Measurements from ENCODE around the gene EDRF1.

The EDRF1 gene

DNA sequence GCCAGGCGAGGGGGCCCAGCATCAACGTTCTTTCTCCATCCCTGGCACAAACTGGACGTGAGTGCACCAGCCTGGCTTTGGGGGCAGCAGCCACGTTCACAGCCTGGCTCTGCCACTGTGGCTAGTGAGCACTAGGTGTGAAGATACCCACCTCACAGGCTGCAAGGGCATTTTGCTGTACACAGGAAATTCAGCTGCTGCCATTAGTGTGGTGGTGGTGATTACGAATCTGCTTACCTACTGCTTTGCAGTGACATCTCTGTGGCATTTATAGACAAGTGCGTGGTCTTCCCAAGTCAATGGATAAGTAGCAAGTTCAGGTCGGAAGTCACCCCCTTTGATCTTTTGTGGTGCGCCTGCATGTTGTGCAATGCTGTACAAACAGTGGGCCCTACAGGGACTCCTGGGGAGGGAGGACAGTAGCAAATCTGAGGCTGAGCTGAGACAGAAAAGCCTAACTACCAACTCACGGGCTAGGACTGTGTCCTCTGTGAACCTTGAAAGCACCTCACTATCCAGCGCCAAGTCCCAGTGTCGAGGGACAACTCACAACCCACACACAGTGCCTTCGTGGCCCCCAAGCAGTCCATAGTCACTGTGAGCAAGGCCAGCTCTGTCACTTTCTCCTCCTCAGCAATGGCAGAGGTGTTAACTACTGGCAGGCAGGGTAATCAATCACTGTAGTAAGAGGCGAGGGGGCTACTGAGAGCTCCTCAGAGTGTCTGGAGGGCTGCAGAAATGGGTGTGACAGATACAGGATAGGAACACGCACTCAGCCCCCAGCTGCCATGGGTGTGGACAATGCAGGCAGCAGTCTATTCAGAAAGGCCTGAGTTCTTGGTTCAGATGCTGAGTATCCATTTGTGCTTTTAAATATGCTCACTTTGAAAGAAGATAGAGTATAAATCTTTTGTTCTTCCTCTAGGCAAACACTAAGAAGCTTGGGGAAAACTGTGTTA lies 73.1 kb downstream of the EDRF1 start:
- no peak for DNase-seq (ENCODE audit: low read depth)

- no peak for DNase-seq (ENCODE audit: low read depth)
Measured at GRCh38 chr10:125795128-125795527, 75.6 kb downstream of the EDRF1 start.

DNA sequence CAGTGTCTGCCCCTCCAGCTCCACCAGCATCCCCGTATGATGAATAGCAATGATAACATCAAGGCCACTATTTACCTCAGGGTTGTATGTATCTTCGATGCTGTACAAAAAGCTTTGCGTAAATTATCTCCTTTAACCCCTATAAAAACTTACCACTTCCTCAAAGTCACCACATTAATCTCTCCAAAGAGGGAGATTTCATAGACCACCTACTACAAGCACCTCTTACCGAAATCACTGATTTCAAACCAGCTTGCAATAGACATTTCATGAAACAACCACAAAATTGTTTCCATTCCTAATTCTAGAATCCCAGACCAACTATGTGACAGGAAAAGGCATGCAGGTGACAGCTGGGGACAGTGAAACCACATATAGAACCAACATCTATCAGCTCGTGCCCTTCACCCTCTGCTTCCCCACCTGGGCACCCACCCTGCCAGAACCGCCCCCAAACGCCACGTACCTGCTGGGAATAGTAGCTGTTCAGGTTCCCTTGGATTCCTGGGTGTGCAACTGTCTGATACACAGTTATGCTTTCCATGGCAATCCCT lies 76.2 kb downstream of the EDRF1 start:
- no peak for DNase-seq (ENCODE audit: low read depth)

DNA sequence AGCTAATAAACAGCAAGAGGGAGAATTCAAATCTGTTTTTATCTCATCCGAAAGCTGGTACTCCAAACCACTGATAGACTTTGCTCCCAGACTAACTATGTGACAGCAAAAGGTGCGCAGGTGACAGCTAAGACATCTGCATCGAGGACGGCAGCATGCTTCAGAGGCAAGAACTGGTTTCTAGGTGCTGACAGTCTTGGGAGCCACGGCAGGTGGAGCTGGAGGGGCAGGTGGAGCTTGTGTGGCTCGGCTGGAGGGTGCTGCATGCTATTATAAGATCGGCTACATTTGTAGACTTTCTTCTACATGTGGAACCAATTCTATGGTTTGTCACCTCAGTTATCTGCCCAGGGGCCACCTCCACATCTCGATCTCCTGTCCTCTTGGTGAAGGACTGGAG lies 77.9 kb downstream of the EDRF1 start:
- no peak for DNase-seq (ENCODE audit: low read depth)

DNA sequence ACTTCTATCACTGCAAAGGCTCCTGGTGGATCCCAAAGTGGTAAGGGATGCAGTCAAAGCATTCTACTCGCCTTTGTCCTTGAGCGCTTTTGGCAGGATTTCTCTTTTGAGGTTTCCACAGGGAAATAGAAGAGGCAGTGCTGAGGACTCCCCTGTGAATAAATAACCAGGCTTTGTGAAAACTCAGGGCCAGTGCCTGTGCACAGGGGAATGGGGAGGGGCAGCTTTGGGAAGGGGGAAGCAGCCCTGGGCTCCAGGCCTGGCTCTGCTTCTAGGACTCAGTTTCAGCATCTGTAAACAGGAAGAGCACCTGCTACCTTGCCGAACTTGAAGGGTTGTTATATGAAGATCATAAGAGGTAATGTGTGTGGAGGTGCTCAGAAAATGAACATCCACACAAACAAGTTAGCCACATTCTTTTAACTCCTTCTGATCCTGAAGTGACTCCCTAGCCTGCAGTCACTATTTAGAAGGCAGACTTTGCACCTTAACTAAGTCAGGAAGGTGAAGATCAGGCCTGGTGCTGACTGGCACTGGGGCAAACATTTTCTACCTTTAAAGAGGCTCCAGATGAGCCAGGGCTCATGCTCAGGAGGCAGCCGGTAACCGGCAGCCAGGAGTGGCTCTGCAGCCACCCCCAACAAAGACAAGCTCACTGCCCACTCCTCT lies 78.6 kb downstream of the EDRF1 start:
- no peak for DNase-seq (ENCODE audit: low read depth)

GRCh38 chr10:125799451-125800182 lies 80.1 kb downstream of the EDRF1 start:
- no peak for DNase-seq (ENCODE audit: low read depth)

GRCh38 chr10:125801574-125801973 lies 82.1 kb downstream of the EDRF1 start:
- no peak for DNase-seq (ENCODE audit: low read depth)

- DNase-seq (ENCODE audit: low read depth), result no peak
Measured at GRCh38 chr10:125802131-125802530, 82.6 kb downstream of the EDRF1 start.

- DNase-seq (ENCODE audit: low read depth), result no peak
Measured at GRCh38 chr10:125802739-125803138, 83.2 kb downstream of the EDRF1 start.

DNA sequence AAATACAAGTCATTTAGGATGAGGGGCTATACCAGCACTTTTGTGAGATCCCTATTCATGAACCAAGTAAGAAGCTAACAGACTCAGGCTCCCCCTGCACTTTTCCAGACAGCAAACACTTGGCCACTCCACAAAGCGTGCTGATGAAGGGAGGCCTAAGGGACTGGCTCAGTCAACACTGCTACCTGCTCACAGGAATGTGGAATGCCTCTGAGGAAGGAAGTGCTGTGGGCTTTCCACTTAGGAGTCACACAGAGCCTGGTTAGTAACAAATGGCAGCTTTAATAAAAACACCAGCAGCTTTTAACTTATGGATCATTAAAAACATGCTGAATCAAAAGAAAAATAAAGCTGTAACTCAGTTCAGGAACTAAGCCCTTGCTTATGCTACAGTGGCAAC lies 88.5 kb downstream of the EDRF1 start:
- DNase-seq (ENCODE audit: low read depth), result no peak

DNA sequence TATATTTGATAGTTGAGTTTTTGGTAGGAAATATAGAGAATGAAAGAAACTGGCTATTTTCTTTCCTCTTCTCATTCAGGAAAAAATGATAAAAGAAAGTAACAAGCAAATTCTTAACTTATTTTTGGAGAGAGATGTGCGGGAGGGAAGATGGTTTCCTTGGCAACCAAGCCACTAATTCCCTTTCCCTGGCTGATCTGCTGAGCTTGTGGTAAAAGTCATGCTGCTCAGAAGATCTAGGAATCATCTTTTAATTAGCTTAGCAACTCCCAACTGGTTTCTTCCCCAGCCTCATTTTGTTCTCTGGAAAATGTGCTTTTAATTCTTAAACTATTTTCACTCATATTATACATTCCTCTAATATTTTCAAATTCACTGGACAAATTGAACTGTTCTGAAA lies 91.7 kb downstream of the EDRF1 start:
- no peak for DNase-seq (ENCODE audit: low read depth)

- no peak for DNase-seq (ENCODE audit: low read depth)
Measured at GRCh38 chr10:125812128-125812750, 92.7 kb downstream of the EDRF1 start.

Data from stimulated activated CD8-positive, alpha-beta memory T cell treated with anti-CD3 and anti-CD28 coated beads, Interleukin-12 subunit alpha, Interleukin-12 subunit beta, amount 100 ng/mL, for 1 hour (primary cell).